ENCODE measurements around the gene ZNF804B. TPM values are rescaled to one million over a fixed set of nuclear protein-coding genes. Genes with fewer than 3 reads are reported as not detected.

Gene ZNF804B
- total RNA-seq, 2 donors from 2014 or later: 0.13 to 0.49 TPM

- Mint-ChIP-seq H3K27ac (no peak overlapping the region), H3K27me3 (ENCODE audit: insufficient read depth) (no peaks in the 10 kb centered on the region), H3K9me3 (peaks cover 9% of the 10 kb centered on the region), H3K4me1 (peaks cover 6% of the 10 kb centered on the region), H3K36me3 (ENCODE audit: low read depth) (peaks cover 2% of the 10 kb centered on the region), H3K4me3 (no peak overlapping the region)
- H3K9me3 ChIP-seq (ENCODE audit: control insufficient read depth, low read length): no peaks in the 10 kb centered on the region
- WGBS, 2 experiments (ENCODE audit: insufficient coverage in 1 of 2, insufficient read length in 1 of 2): 90% methylated on average over 1 of the region's 1 CpG; no CpG with 5 or more reads in 1 of the 2 experiments
- no peak for DNase-seq
- H3K9ac ChIP-seq (ENCODE audit: extremely low read depth, low read length, poor library complexity, severe bottlenecking): no peak overlapping the region
- H3K27me3 ChIP-seq (ENCODE audit: control insufficient read depth, insufficient read depth, low read length, poor library complexity, severe bottlenecking): peaks cover 3% of the 10 kb centered on the region
- H3K36me3 ChIP-seq (ENCODE audit: control insufficient read depth, insufficient read depth, low read length): no peaks in the 10 kb centered on the region
- no peaks in the 10 kb centered on the region for H3K4me1 ChIP-seq (ENCODE audit: control insufficient read depth, insufficient read depth, low read length)
- H3K27ac ChIP-seq (ENCODE audit: low read depth, low read length): no peak overlapping the region
- no peak overlapping the region for H3K4me3 ChIP-seq (ENCODE audit: low read length)
- no peak for TF ChIP-seq CTCF (conservative IDR thresholded peaks at IDR 0.05)
Observed at GRCh38 chr7:88969167-88969566, 209.7 kb downstream of the ZNF804B start.

GRCh38 chr7:88985295-88985694 is 225.8 kb downstream of the ZNF804B start:
- Histone ChIP-seq H3K9me3 (ENCODE audit: control insufficient read depth, low read length) (no peaks in the 10 kb centered on the region), H3K9ac (ENCODE audit: extremely low read depth, low read length, poor library complexity, severe bottlenecking) (no peak overlapping the region), H3K36me3 (ENCODE audit: control insufficient read depth, insufficient read depth, low read length) (no peaks in the 10 kb centered on the region), H3K27me3 (ENCODE audit: control insufficient read depth, insufficient read depth, low read length, poor library complexity, severe bottlenecking) (no peaks in the 10 kb centered on the region), H3K27ac (ENCODE audit: low read depth, low read length) (no peak overlapping the region), H3K4me1 (ENCODE audit: control insufficient read depth, insufficient read depth, low read length) (peaks cover 3% of the 10 kb centered on the region), H3K4me3 (ENCODE audit: low read length) (no peak overlapping the region)
- no peak for TF ChIP-seq CTCF (conservative IDR thresholded peaks at IDR 0.05)
- H3K4me3 Mint-ChIP-seq: no peak overlapping the region
- peaks cover 3% of the 10 kb centered on the region for H3K9me3 Mint-ChIP-seq
- H3K27ac Mint-ChIP-seq: no peak overlapping the region
- peak; percentile 44 for DNase-seq
- no peaks in the 10 kb centered on the region for H3K36me3 Mint-ChIP-seq (ENCODE audit: low read depth)
- peaks cover 44% of the 10 kb centered on the region for H3K4me1 Mint-ChIP-seq
- WGBS, 2 experiments (ENCODE audit: insufficient coverage in 1 of 2, insufficient read length in 1 of 2): 83% methylated on average over 5 of the region's 5 CpGs; no CpG with 5 or more reads in 1 of the 2 experiments
- H3K27me3 Mint-ChIP-seq (ENCODE audit: insufficient read depth): no peaks in the 10 kb centered on the region

GRCh38 chr7:89001306-89001705 is 241.8 kb downstream of the ZNF804B start:
- Histone ChIP-seq H3K4me1 (ENCODE audit: control insufficient read depth, insufficient read depth, low read length) (no peaks in the 10 kb centered on the region), H3K36me3 (ENCODE audit: control insufficient read depth, insufficient read depth, low read length) (no peaks in the 10 kb centered on the region), H3K27me3 (ENCODE audit: control insufficient read depth, insufficient read depth, low read length, poor library complexity, severe bottlenecking) (no peaks in the 10 kb centered on the region), H3K9me3 (ENCODE audit: control insufficient read depth, low read length) (no peaks in the 10 kb centered on the region), H3K27ac (ENCODE audit: low read depth, low read length) (no peak overlapping the region), H3K4me3 (ENCODE audit: low read length) (no peak overlapping the region), H3K9ac (ENCODE audit: extremely low read depth, low read length, poor library complexity, severe bottlenecking) (no peak overlapping the region)
- Mint-ChIP-seq H3K36me3 (ENCODE audit: low read depth) (no peaks in the 10 kb centered on the region), H3K9me3 (no peaks in the 10 kb centered on the region), H3K27ac (no peak overlapping the region), H3K27me3 (ENCODE audit: insufficient read depth) (no peaks in the 10 kb centered on the region), H3K4me1 (peaks cover 3% of the 10 kb centered on the region), H3K4me3 (no peak overlapping the region)
- no peak for TF ChIP-seq CTCF (conservative IDR thresholded peaks at IDR 0.05)
- 77% methylated on average over 1 of the region's 1 CpG; no CpG with 5 or more reads in 1 of the 2 experiments for WGBS, 2 experiments (ENCODE audit: insufficient coverage in 1 of 2, insufficient read length in 1 of 2)
- DNase-seq: no peak

Data from endodermal cell (in vitro differentiated cells).